HTERT RPE-1 (cell line): ENCODE results near the gene FNDC10.
"Not testable (repeated sequence)": the region's sequence is repeated elsewhere in the genome, so short reads cannot be mapped to it uniquely, and the experiment has no call there.

Source experiments
- in situ Hi-C: fragments of 300-500 bp; cut with MboI; formaldehyde crosslinking; loops from 4 replicates; pipeline ENCODE4 v1.14.3; 2020; ENCODE audit warnings: low sequenced_read_pairs

The FNDC10 gene

DNA sequence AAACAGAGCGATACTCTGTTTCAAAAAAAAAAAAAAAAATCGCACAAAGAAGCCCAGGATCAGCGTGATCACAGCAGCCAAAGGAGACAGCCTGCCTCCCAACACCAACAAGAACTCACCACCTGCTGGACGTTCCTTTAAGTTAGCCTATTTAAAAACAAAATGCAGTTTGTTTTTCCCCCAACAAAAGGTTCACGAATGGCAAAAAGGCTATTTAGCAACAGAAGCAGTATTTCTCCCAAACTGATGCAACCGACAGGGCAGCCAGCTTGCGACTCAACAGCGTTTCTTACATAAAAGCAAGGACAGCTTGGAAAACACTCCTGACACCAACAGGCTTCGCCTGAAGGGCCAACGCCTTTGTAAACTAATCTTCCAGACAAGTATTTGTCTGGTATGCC, 32.0 kb downstream of the FNDC10 start:
- in situ Hi-C loops, result no loop called here

GRCh38 chr1:1567152-1567875, 32.6 kb downstream of the FNDC10 start:
- in situ Hi-C loops, result no loop called here

GRCh38 chr1:1565340-1565739, 34.6 kb downstream of the FNDC10 start:
- in situ Hi-C loops, result no loop called here

- in situ Hi-C loops, result no loop called here
These were observed 35.7 kb downstream of the FNDC10 start for GRCh38 chr1:1564268-1564667.

- in situ Hi-C loops, result no loop called here
These were observed 36.2 kb downstream of the FNDC10 start for GRCh38 chr1:1563688-1564087.

DNA sequence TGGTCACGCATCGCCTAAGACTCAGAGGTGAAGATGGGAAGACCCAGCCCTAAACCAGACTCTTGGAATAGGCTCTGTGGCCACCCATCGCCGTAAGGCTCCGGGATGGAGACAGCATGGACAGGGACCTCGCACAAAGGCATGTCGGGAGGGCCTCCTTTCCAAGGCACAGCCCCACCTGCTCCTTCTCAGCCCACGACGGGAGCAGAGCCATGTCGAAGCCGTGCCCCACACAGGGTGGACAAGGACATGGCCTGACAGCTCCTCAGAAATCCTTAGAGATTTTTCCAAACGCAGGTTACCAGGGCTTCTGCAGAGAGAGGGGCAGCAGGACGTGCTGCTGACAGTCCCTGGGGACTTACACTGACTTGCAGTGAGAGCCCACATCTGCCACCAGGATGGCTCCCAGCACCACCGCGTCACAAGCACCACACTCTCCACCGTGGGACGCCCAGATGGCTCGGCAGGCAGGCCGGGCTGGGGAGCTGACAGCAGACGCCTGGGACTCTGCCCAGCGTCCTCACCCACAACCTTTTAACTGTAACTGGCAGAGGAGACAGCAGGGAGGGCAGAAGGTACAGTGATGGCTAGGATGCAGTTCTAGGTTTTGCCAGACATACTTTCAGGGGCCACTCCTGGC, 37.3 kb downstream of the FNDC10 start:
- in situ Hi-C loops, result no loop called here

GRCh38 chr1:1561801-1562470, 38.0 kb downstream of the FNDC10 start:
- in situ Hi-C loops, result no loop called here

GRCh38 chr1:1560178-1560577, 39.8 kb downstream of the FNDC10 start:
- in situ Hi-C loops, result no loop called here

DNA sequence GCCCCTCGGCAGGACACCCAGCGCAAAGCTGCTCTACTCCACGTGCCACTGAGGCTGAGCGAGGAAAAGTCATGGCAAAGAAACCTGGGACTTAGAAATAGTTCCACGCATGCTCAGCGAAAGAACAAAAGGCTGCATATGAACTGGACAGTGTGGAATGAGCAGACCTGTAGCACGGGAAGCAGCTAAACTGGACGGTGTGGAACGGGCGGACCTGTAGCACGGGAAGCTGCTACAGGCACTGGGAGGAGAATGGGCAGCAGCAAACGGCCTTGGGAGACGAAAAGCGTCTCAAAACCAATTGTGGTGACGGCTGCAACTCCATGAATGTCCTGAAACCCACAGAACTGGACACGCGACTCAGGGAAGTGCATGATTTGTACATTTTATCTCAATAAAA, 40.9 kb downstream of the FNDC10 start:
- in situ Hi-C loops, result no loop called here

DNA sequence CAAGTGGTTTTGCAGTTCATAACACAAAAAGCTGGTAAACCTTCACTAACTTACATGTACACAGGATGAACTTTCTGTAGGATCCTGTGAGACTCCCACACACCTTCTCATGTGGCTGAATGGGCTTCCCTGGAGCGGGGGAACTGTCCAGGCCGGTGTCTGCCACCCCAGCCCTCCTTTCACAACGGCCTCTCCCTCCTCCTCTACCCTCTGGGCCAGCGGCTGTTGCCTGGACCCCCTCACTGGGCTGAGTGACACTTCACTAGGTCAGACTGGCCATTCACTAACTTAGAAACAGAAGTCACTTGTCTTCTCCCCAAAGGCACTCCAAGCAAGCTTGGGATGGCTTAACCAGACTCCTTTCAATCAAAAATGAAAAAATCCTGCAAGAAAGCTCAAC, 41.3 kb downstream of the FNDC10 start:
- in situ Hi-C loops, result no loop called here

DNA sequence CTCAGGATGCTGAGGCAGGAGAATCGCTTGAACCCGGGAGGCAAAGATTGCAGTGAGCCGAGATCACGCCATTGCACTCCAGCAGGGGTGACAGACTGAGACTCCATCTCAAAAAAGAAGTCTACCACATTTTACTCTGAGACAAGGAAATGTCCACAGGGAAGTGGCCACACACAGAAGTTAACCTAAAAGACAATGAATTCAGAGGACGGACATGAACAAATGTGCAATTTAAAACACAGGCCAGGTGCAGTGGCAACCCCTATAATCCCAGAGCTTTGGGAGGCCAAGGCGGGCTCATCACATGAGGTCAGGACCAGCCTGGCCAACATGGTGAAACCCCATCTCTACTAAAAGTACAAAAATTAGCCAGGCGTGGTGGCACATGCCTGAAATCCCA, 42.2 kb downstream of the FNDC10 start:
- in situ Hi-C loops, result not testable (repeated sequence)

GRCh38 chr1:1556961-1557360, 43.0 kb downstream of the FNDC10 start:
- in situ Hi-C loops, result not testable (repeated sequence)

DNA sequence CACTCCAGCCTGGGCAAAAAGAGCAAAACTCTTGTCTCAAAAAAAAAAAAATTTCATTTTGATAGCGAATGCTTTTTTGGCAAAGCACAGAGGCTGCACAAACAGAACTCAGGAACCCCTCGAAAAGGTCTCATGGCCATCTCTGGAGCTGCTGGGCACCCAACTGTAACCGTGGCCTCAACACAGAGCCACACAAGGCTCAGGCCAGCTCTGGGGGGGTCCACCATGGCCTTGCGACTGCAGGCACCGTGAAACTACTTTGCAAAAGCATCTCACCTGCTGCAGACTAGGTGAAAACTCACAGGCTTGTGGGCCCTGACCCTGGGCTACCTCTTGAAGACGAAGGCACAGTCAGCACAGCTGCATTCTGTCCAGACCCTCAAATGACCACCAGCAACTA, 43.4 kb downstream of the FNDC10 start:
- in situ Hi-C loops, result no loop called here

- in situ Hi-C loops, result no loop called here
These were observed 44.7 kb downstream of the FNDC10 start for GRCh38 chr1:1554926-1555915.

- in situ Hi-C loops, result no loop called here
These were observed 45.4 kb downstream of the FNDC10 start for GRCh38 chr1:1554550-1554925.

GRCh38 chr1:1553821-1554494, 46.0 kb downstream of the FNDC10 start:
- in situ Hi-C loops, result no loop called here

DNA sequence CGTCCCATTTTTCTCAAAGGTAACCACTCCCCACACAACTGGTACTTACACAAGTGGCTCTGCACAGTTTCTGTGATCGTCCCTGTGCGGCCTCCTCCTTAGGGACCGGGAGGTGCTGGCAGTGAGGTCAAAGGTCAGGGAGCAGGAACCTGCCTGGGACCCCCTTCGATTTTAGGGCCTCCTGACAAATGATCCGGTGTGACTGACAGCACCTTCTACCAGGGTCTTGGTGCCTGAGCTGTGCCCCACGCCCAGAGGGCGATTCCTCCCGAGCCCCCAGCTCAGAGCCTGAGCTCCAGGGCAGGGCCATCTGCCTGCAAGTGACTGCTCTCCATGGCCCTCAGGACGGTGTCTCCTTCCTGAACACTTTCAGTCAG, 47.7 kb downstream of the FNDC10 start:
- in situ Hi-C loops, result no loop called here

GRCh38 chr1:1551524-1552262, 48.2 kb downstream of the FNDC10 start:
- in situ Hi-C loops, result no loop called here

DNA sequence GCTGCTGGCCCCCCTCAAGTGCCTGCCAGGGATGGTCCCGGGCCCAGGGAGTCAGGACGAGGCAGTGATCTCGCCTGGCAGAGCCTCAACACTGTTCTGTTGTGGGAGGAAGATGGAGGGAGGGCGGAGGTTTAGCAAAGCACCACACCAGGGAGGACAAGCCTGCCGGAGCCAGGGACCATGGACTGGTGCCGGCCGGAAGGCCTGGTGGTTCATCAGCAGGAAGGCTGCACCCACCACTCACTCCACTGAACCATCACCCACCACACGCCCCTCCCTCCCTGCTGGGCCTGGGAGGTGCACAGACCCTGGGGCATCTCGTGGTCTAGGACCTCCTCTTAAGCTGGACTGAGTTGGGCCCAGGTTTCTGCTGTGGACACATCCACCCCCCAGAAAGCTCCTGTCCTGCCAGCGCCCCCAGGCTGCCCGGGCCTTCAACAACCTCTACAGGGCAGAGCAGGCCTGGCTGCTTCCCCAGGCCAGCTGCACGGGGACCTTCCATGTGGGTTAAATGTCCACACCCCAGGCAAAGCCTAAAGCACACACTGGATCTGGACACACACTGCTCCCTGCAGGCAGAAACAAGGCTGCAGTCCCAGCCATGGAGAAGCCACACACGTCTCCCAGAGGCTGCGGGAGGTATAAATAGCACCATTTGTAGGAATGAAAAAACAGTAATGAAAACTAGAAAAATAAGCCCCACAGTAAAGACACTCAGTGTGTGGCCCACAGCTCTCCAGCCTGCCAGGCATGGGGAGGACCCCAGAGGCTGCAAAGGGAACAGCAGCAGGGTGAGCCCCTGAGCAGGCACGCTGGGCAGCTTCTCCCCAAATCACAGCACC, 49.1 kb downstream of the FNDC10 start:
- in situ Hi-C loops, result no loop called here
